Stimulated activated CD8-positive, alpha-beta memory T cell treated with anti-CD3 and anti-CD28 coated beads, Interleukin-15, amount 100 ng/mL, for 1 hour (primary cell): ENCODE data around the gene SPRR2F.
"Not testable (repeated sequence)": the region's sequence is repeated elsewhere in the genome, so short reads cannot be mapped to it uniquely, and the experiment has no call there.

ENCODE experiments used
- DNase-seq: peaks from one replicate; pipeline ENCODE4 v3.0.0-alpha.2; 2020; ENCODE audit warnings: low read depth

The SPRR2F gene, protein sequence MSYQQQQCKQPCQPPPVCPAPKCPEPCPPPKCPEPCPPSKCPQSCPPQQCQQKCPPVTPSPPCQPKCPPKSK

GRCh38 chr1:153113416-153113815 lies at the start of gene SPRR2F:
Gene SPRR2F, minus strand, starts transcription at chr1:153113516. Its CDS starts 783 bp downstream, at chr1:153112733.
- no peak for DNase-seq

DNA sequence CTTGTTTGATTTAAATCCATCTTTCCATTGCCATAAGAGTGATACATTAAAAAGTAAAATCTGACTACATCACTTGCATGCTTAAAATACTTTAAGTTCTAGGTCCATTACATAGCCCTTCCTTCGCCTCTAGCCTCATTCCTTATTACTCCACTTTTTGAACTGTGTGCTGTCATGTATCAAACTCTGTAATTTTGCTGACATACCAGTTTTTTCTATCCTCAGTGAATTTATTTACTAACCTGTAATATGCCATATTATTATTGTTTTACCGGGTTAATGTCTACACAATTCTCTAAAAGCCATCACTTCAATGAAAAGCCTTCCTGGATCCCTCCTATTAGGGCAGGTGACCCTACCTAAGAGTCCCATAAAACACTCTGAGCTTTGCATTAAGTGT lies 42.2 kb upstream of the SPRR2F start:
- DNase-seq = no peak

- no peak for DNase-seq
Observed at GRCh38 chr1:153152481-153152880, 39.2 kb upstream of the SPRR2F start.

- DNase-seq = no peak
Observed at GRCh38 chr1:153150846-153151245, 37.5 kb upstream of the SPRR2F start, which contains the start of gene SPRR2G. Gene SPRR2G, minus strand, starts transcription at chr1:153150890. Its CDS starts 780 bp downstream, at chr1:153150110.

- DNase-seq = no peak
Observed at GRCh38 chr1:153141377-153141776, 28.1 kb upstream of the SPRR2F start.

DNA sequence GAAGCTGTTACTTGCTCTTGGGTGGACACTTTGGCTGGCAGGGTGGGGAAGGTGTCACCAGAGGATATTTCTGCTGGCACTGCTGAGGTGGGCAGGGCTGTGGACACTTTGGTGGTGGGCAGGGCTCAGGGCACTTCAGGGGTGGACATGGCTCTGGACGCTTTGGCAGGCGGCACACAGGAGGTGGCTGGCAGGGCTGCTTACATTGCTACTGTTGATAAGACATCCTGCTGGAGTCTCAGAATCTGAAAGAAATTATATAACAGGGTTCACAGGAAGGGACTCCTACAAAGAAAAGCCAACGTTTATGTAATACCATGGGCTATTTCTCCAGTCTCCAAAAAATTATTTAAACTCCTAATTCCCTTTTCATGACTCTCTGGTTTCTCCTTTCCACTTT lies 27.2 kb upstream of the SPRR2F start:
- no peak for DNase-seq

DNA sequence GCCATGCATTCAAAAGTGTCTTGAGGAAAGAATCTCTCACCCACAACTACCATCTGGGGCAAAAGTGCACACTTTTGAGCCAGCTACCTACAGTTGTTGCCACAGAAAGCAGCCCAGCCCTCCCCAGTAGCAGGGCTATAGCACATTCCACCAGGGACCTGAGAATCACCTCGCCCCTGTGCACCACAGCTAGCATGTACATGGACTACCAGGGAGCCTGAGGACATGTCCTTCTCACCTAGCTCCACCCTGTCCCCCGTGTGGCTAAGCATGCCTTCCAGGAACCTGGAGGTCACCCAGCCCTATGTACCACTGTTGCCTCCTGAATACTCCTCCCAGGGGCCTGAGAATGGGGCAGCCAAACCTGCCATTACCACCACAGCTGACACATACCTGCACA lies 20.4 kb upstream of the SPRR2F start:
- no peak for DNase-seq

- no peak for DNase-seq
Observed at GRCh38 chr1:153133267-153133666, 20.0 kb upstream of the SPRR2F start.

DNA sequence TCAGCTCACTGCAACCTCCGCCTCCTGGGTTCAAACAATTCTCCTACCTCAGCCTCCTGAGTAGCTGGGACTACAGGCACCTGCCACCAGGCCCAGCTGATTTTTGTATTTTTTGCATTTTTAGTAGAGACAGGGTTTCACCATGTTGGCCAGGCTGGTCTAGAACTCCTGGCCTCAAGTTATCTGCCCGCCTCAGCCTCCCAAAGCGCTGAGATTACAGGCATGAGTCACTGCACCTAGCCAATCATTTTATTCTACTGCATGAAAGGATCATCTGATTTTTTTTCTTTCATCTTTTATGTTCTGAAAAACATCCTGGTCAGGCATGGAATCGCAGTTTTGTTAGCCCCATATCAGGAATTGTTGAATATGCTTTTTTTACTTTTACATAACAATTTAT lies 15.4 kb upstream of the SPRR2F start:
- not testable (repeated sequence) for DNase-seq

DNA sequence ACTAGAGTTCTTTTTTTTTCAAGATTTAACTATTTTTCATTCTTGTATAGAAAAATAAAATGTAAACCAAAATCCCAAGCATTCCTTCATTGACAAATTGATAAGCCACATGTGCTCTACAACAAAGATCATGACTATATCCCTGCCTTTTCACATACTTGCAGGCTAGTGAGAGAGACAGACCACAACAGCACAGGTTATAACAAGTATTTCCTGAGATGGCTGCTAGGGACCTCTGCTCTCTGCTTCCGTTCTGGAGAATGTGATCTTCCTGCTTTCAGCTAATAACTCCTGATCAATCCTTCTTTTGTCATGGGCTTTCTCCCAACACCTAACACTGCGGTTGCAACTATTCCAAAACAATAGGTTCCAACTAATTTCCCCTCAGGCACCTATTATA lies 14.0 kb upstream of the SPRR2F start:
- DNase-seq = no peak

DNA sequence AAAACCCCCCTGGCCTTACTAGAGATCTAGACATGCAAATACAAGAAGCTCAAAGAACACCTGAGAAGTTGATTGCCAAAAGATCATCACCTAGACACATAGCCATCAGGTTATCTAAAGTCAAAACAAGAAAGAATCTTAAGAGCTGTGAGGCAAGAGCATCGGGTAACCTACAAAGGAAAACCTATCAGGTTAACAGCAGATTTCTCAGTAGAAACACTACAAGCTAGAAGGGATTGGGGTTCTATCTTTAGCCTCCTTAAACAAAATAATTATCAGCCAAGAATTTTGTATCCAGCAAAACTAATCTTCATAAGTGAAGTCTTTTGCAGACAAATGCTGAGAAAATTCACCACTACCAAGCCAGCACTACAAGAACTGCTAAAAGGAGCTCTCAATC lies 12.2 kb upstream of the SPRR2F start:
- no peak for DNase-seq

DNA sequence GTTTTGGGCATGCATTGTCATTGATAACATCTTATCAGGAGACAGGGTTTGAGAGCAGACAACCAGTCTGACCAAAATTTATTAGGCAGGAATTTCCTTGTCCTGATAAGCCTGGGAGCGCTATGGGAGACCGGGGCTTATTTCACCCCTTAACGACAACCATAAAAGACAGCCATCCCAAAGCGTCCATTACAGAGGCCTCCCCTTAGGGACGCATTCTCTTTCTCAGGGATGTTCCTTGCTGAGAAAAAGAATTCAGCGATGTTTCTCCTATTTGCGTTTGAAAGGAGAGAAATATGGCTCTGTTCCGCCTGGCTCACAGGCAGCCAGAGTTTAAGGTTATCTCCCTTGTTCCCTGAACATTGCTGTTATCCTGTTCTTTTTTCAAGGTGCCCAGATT lies 10.5 kb upstream of the SPRR2F start:
- not testable (repeated sequence) for DNase-seq

- no peak for DNase-seq
Observed at GRCh38 chr1:153122831-153123421, 9.6 kb upstream of the SPRR2F start.

GRCh38 chr1:153120945-153121344 lies 7.6 kb upstream of the SPRR2F start:
- DNase-seq = no peak

DNA sequence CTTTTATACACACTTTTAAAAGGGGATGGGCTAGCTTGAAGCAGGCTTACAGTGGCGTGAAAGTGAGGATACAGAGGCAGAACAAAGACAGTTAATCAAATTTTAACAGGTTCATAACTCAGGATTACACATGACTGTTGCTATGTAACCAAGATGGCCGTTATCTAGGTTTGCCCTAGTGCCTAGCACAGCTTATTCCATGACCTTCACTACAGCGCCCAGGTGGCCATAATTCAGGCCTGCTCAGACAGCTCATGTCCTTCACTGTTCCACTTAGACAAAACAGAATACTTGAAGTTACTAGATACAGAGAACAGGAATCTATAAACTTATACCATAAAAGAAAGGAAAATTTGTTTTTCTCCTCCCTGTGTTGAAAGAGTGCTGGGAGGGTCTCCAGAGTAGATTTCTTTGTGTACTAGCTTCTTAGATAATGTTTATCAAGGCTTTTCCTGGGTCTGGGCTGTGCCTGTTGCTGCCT lies 6.2 kb upstream of the SPRR2F start:
- no peak for DNase-seq

DNA sequence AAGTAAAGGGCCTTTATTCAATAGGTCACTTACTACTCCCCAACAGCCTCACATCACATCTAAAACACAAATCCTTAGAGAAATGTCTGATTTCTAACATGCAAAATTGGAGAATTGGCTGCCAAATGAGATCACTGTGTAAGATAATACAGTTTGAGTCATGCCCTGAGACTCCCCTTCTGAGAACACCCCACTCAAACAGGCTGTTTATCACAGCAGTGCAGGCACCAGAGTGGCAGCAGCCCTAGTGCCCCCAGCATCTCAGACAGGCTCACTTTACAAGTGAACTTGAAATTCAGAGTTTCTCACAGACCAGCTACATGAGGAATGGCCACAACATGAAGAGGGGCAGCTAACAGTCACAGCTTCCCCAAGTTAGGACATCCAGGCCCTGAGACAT lies 1.9 kb upstream of the SPRR2F start:
- not testable (repeated sequence) for DNase-seq

DNA sequence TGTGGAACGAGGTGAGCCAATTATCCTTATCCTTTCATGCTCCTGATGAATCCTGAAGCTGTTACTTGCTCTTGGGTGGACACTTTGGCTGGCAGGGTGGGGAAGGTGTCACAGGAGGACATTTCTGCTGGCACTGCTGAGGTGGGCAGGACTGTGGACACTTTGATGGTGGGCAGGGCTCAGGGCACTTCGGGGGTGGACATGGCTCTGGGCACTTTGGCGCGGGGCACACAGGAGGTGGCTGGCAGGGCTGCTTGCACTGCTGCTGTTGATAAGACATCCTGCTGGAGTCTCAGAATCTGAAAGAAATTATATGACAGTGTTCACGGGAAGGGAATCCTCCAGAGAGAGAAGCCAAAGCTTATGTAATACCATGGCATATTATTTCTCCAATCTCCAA lies 862 bp downstream of the SPRR2F start:
- not testable (repeated sequence) for DNase-seq

- no peak for DNase-seq
Observed at GRCh38 chr1:153100245-153100644, 13.1 kb downstream of the SPRR2F start.

DNA sequence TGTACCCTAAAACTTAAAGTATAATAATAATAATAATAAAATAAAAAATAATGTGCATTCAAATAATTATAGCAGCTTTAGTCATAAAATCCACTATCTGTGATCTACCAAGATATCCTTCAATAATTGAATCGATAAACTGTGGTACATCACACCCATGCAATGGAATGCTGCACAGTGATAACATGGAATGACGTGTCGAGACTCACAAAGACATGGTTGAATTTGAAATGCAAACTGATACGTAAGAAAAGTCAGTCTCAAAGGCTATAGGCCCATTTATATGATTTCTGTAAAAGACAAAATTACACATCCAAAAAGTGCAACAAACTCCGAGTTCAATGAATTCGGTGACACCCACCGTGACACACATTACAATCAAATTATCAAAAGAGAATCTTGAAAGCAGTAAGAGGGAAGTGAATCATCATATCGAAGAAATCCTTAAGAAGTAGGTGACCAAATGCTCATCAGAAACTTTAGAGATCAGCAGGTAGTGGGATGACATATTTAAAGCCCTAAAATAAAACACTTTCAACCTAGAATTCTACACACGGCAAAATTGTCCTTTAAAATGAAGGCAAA lies 13.8 kb downstream of the SPRR2F start:
- no peak for DNase-seq

- no peak for DNase-seq
Observed at GRCh38 chr1:153095764-153096163, 17.6 kb downstream of the SPRR2F start.

DNA sequence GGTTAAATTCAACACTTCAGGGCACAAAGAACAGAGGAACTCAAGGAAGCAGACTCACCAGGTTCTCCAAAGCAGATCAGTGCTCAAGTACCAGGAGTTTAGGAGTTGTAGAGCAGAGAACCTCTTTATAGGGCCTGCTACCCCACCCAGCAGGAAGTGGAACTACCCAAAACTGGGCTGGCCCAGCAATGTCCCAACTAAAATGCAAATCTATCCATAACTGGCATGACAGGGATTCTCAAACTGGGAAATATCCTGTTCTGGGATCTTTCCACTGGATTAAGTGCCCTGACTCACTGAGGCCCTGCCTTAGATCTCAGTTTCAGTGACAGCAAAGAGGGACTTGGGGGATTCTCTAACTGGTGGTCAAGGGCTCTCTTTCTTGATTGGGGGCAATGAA lies 18.9 kb downstream of the SPRR2F start, which contains the start of gene SPRR2E:
SPRR2E (minus strand) TSS at position 101 of the 400 bp plus-strand sequence. CDS start 775 bp downstream, outside the sequence.
- DNase-seq = no peak

- no peak for DNase-seq
Observed at GRCh38 chr1:153087652-153088051, 25.7 kb downstream of the SPRR2F start.

DNA sequence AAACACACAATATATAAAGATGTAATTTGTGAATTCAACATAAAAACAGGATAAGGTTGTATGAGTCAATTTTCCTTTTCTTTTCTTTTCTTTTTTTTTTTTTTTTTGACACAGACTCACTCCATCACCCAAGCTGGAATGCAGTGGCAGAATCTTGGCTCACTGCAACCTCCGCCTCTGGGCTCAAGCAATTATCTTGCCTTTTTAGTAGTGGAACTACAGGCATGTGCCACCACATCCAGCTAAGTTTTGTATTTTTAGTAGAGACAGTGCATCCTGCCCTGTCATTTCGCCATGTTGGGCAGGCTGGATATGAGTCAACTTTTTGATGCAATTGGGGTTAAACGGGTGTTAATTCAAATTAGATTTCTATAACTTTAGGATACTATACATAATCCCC lies 31.6 kb downstream of the SPRR2F start:
- no peak for DNase-seq
